ENCODE results near the gene DNAH1. TPM values are rescaled to one million over a fixed set of nuclear protein-coding genes. Genes with fewer than 3 reads are reported as not detected.

DNAH1 gene
- total and polyA plus RNA-seq, 7 donors, result 1.2 to 8.6 (median 4.6) TPM

DNA sequence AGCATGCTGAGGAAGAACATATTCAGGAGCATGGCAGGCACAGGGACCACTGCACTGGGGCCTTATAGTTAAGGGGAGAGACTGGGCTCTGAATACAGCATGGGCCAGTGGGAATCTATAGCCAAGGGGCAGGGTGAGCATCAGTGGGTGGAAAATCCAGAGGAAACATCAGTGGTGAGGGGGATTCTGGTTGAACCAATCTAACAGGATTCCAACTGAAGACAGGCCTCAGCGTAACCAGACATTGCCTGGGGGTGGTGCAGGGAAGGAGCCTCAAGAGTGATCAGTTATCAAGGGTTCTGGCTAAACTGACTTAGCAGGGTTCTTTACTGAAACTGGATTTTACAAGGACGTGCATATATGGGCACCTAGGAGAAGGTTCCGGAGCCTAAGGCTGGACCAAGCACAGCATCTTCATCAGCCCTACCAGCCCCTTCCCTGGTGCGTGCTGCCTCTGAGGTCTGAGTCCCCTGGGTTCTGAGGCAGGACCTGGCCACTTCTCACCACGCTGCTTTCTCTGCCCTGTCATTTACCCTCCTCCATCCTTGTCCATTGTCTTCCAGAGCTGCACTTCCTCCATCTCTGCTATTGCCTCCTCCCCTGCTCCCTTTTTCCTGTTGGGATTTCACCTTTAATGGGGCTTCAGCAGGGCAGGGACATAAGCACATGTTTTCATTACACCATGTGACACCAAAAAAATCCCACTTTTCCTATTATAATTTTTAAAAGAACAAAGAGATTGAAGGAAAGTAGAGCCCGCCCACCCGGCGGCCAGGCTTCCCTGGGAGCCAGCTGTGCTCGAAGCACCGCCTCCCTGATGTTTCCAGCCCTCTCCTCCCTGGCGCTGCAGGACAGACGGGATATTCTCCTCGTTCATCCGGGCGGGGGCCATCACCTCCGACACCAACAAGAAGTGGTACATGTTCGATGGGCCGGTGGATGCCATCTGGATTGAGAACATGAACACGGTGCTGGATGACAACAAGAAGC, 52.1 kb downstream of the DNAH1 start:
- WGBS, 2 donors, result 79 to 86% methylated on average over 19 of the region's 19 CpGs

DNA sequence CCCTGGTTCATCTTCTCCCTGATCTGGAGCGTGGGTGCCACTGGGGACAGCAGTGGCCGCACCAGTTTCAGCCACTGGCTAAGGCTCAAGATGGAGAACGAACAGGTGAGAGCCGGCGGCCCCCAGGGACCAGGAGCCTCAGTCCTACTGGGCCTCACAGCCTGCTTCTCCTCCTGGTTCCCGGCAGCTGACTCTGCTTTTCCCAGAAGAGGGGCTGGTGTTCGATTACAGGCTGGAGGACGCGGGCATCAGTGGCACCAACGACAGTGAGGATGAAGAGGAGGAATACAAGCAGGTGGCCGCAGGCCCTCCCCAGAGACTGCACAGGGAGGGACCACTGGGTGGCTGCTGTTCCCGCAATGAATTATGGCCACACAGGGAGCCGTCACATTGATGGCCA, 54.4 kb downstream of the DNAH1 start:
- no peaks in the 10 kb centered on the region for H3K9me3 ChIP-seq
- no peak overlapping the region for H3K4me3 ChIP-seq
- TF ChIP-seq CTCF (IDR thresholded peaks at IDR 0.05) (no peak), POLR2A (IDR thresholded peaks at IDR 0.05) (no peak), POLR2AphosphoS5 (IDR thresholded peaks at IDR 0.05) (no peak), EP300 (IDR thresholded peaks at IDR 0.05) (no peak)
- H3K27ac ChIP-seq, result no peak overlapping the region
- WGBS, 2 donors, result 94 to 95% methylated on average over 13 of the region's 13 CpGs
- intact Hi-C loops (cut with DNase I), result no loop called here
- H3K27me3 ChIP-seq, result peaks cover 0 to 9% (median 0%) of the 10 kb centered on the region in 3 donors
- no peak for DNase-seq
- H3K36me3 ChIP-seq, result peaks cover 0 to 6% (median 0%) of the 10 kb centered on the region in 4 donors
- peaks cover 0 to 5% (median 0%) of the 10 kb centered on the region in 4 donors for H3K4me1 ChIP-seq

More for the DNA sequence above, 52.1 kb downstream of the DNAH1 start:
- DNase-seq, result no peak
- intact Hi-C loops (cut with DNase I), result no loop called here
- Histone ChIP-seq H3K27ac (no peak overlapping the region), H3K4me3 (no peak overlapping the region), H3K9me3 (no peaks in the 10 kb centered on the region), H3K4me1 (peaks cover 0 to 3% (median 0%) of the 10 kb centered on the region in 4 donors), H3K36me3 (peaks cover 0 to 8% (median 0%) of the 10 kb centered on the region in 4 donors), H3K27me3 (peaks cover 0 to 8% (median 0%) of the 10 kb centered on the region in 3 donors)
- no peak for TF ChIP-seq EP300 (IDR thresholded peaks at IDR 0.05)
- no peak for TF ChIP-seq POLR2A (IDR thresholded peaks at IDR 0.05)
- no peak for TF ChIP-seq POLR2AphosphoS5 (IDR thresholded peaks at IDR 0.05)

DNA sequence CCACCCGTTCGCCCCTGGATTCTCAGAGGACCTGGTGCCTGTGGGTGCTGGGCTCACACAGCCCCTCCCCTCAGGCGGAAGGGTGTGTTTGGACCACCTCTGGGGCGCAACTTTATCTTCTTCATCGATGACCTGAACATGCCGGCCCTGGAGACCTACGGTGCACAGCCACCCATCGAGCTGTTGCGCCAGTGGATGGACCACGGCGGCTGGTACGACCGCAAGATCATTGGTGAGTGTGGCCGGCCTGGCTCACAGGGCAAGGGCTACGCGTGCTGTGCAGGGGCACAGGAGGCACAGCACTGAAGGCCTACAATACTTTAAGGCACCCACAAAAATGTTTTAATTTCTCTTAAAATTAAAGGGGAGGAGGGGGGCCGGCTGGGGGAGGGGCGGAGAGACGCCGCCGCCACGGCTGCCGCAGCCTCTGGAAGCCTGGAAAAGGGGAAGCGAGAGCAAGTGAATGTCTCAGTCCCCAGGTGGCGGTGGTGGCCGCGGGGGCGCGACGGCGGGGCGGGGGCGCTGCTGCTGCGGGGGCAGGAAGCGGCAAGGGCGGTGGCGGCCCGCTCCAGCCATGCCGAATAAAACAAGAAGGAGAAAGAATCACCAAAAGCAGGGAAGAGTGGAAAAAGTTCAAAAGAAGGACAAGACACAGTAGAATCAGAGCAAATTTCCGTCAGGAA, 56.8 kb downstream of the DNAH1 start:
- Histone ChIP-seq H3K27me3 (peaks cover 0 to 9% (median 0%) of the 10 kb centered on the region in 3 donors), H3K9me3 (no peaks in the 10 kb centered on the region), H3K36me3 (peaks cover 0 to 5% (median 0%) of the 10 kb centered on the region in 4 donors), H3K27ac (no peak overlapping the region), H3K4me1 (peaks cover 0 to 5% (median 0%) of the 10 kb centered on the region in 4 donors), H3K4me3 (peak overlapping the region in 3 of 4 donors; percentile 17 to 26 (median 25))
- WGBS, 2 donors, result 49 to 82% methylated on average over 40 of the region's 40 CpGs
- no peak for TF ChIP-seq POLR2A (IDR thresholded peaks at IDR 0.05)
- TF ChIP-seq EP300 (IDR thresholded peaks at IDR 0.05), result no peak
- no peak for TF ChIP-seq POLR2AphosphoS5 (IDR thresholded peaks at IDR 0.05)
- TF ChIP-seq CTCF (IDR thresholded peaks at IDR 0.05), result no peak
- DNase-seq, result no peak
- intact Hi-C loops (cut with DNase I), result no loop called here

- WGBS, 2 donors, result 77 to 79% methylated on average over 6 of the region's 6 CpGs
- H3K4me3 ChIP-seq, result no peak overlapping the region
- TF ChIP-seq POLR2AphosphoS5 (IDR thresholded peaks at IDR 0.05) (no peak), EP300 (IDR thresholded peaks at IDR 0.05) (no peak), CTCF (IDR thresholded peaks at IDR 0.05) (no peak), POLR2A (IDR thresholded peaks at IDR 0.05) (no peak)
Measured at GRCh38 chr3:52373676-52374075, 57.6 kb downstream of the DNAH1 start.

More at GRCh38 chr3:52373676-52374075, 57.6 kb downstream of the DNAH1 start:
- no peaks in the 10 kb centered on the region for H3K9me3 ChIP-seq
- H3K27ac ChIP-seq, result no peak overlapping the region
- H3K4me1 ChIP-seq, result peaks cover 0 to 5% (median 0%) of the 10 kb centered on the region in 4 donors
- DNase-seq, result no peak
- peaks cover 0 to 9% (median 0%) of the 10 kb centered on the region in 3 donors for H3K27me3 ChIP-seq
- intact Hi-C loops (cut with DNase I), result no loop called here
- H3K36me3 ChIP-seq, result peaks cover 0 to 5% (median 0%) of the 10 kb centered on the region in 4 donors
